Measurements from ENCODE around the gene TMEM143.
"Not testable (repeated sequence)": the region's sequence is repeated elsewhere in the genome, so short reads cannot be mapped to it uniquely, and the experiment has no call there.

TMEM143 gene

DNA sequence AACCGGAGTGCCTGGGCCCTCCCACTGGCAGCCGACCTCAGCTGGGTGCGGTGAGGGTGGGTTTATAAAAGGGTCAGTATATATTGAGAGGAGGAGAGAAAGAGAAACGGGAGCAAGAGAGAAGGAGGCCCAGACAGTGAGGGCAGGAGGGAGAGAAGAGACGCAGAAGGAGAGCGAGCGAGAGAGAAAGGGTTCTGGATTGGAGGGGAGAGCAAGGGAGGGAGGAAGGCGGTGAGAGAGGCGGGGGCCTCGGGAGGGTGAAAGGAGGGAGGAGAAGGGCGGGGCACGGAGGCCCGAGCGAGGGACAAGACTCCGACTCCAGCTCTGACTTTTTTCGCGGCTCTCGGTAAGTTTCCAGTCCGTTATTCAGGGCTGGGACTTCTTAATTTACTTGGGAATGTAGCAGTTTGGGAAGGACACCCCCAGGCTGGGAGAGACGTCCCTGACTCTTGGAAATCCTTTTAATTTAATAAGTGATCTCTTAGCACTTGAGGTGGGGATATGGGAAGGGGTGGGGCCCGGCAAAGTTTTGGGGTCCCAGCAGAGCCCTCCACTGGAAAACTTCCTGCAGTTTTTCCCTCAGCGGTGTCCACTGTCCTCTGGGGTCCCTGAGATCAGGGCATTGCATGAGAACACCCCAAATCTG is 38.4 kb downstream of the TMEM143 start, which contains the start of gene EMP3:
EMP3 (plus strand) TSS at position 288 of the 646 bp plus-strand sequence. CDS start 1,293 bp downstream, outside the sequence.
- DNase-seq: peak in 1 of 2 donors; percentile 25

DNA sequence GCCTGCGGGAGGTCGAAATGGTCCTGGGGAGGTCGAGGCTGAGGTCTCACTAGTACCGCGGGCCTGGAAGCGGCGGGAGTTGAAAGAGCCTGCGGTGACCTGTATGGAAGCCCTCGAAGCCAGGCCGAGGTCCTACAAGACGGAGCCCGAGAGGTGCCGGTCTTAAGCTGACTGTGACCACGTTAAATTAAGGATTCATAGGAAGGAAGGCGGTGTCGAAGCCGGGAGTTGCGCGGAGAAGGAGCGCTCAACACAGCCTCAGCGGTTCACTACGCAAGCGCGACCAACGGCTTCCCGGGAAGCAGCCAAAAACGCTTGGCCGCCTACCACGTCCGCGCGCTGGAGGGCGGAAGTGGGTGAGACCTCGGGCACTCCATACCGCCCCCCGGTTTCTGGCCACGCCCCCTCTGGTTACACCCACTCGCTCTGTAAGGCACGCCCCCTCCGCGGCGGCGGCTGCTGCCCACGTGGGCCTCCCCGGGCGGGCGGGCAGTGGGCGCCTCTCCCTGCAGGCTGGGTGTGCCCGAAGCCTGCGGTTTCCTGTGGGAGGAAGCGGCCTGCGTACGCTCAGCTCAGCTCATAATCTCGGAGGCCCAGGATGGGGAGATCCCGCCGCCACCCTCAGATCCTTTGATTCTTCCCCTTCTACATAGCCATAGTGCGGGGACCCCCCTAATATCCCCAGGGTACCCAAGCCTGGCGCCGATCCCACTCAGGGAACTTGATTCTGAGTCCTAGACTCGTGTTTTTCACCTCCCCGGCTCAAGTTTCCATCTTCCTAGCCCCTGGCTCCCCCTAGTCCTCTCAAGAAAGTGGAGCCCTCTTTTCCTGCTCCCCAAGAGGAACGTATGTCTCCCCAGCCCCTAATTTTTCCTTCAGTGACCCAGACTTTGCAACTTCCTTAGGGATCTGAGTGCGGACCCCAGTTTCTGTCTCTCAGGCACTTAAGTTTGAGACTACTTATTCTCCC is 41.8 kb downstream of the TMEM143 start:
- peak; percentile 93 to 97 for DNase-seq

DNA sequence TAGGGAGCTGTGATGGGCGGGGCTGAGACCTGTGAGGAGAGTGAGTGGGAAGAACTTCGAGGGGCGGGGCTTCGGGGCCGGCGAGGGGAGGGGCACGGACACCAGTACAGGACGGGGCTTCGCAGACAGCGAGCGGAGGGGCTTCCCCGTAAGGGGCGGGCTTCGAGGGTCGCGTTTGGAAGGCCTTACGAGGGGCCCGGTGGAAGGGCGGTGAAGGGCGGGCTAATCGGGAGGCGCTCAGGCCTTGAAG is 42.4 kb downstream of the TMEM143 start:
- peak; percentile 53 to 70 for DNase-seq

DNA sequence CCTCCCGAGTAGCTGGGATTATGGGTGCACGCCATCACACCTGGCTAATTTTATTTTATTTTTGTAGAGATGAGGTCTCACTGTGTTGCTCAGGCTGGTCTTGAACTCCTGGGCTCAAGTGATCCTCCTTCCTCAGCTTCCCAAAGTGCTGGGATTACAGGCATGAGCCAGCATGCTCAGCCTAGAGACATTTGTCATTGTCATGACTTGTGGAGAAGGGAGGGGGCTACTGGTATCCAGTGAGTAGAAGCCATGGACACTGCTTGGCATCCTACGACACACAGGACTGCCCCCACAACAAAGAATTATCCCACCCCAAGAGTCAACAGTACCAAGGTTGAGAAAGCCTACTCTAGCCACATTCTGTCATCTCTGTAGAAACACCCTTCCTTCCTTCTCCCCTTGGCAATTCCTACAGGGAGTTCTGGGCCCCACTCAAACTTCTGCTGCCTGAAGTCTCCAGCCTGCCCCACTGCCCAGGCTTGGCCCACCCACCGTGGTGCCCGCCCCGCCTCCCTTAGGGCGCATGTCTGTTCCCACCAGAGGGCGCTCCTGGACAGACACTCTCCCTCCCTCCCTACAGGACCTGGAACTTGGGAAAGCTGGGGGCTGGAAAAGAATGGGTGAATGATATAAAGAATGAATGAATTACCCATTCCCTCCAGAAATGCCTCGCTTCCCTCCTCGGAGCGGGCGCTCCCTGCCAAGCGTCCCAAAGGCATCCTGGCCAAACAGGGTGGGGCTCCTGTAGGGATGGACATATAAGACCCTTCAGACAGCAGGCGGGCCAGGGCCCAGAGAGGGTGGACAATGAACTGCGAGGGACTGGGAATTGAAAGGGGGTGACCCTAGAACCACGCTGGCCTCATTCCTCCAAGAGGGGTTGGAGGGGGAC is 43.8 kb downstream of the TMEM143 start:
- peak; percentile 22 to 65 for DNase-seq

DNA sequence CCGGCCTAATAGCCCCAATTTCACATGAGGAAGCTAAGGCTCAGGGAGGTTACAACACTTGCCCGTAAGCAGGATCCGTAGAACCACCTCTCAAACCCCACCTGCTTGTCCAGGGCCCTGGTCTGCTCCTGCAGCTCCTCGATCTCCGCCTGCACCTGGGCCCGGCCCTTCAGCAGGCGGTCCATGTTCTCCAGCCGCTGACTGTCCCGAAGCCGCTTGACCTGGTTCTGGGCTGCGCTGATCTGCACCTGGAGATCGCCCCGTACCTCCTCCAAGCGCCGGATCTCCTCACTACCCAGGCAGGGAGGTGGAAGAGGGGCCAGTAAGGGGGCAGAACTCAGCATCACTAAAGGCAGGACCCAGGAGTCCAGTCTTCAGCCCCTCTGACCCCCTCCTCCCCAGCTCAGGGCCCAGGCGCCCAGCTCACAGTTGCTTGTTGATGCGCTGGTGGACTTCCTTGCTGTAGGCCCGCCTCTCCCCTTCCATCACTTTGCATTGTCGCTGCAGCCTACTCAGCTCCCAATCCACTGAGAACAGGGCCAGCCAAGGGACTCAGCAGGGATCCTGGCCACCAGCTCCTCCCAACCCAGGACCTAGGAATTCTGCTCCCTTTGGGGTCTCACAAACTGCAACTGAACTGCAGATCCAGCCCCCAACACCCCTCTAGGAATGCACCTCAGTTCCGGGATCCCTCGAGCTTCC is 45.3 kb downstream of the TMEM143 start:
- DNase-seq: no peak

DNA sequence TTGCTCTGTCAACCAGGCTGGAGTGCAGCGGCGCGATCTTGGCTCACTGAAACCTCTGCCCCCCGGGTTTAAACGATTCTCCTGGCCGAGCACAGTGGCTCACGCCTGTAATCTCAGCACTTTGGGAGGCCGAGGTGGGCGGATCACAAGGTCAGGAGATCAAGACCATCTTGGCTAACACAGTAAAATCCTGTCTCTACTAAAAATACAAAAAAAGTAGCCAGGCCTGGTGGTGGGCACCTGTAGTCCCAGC is 46.1 kb downstream of the TMEM143 start:
- DNase-seq: not testable (repeated sequence)

DNA sequence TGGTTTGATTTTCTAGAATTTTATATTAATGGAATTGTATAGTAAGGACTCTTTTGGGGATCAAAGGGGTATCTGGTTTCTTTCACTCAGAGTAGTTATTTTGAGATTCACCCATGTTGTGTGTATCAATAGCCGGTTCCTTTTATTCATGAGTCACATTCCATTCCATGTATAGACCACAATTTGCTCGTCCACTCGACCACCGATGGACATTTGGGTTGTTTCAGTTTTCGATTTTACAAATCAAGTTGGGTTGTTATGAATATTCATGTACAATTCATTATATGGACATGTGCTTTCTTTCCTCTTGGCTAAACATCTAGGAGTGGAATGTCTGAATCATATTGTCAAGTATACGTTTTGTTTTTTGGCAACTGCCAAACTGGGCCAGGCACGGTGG is 48.0 kb downstream of the TMEM143 start:
- DNase-seq: no peak

DNA sequence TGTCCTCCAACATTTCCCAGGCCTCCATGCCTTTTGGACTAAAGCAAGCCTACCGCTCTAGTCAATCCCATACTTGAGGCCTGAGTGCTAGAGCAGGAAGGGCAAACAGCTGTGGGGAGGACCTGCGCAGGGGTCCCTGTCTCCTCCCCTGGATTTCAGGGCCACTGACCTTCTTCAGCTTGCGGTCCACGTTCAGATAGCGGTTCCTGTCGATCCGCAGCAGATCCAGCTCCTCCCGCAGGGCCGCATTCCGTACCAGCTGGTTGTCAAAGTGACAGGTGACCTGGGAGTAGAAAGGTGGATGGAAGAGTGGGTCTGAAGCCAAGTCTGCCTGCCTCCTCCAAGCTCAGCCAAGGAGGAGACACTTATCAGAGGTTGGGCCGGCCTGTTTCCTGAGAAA is 52.4 kb downstream of the TMEM143 start:
- no peak for DNase-seq

DNA sequence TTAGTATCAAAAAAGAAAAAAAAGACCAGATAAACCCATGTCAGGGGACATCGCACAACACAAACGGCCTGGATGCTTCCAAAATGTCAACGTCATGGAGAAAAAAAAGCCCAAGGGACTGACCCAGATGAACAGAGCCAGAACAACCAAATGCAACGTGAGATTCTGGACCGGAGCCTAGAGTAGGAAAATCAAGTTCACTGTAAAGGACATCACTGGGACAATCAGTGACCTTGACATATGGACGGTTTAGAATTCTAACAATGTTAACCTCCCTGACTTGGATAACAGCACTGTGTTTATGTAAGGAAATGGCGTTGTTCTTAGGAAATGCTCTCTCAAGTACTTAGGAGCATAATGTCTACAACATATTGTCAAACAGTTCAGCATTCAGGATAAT is 53.5 kb downstream of the TMEM143 start:
- DNase-seq: no peak

DNA sequence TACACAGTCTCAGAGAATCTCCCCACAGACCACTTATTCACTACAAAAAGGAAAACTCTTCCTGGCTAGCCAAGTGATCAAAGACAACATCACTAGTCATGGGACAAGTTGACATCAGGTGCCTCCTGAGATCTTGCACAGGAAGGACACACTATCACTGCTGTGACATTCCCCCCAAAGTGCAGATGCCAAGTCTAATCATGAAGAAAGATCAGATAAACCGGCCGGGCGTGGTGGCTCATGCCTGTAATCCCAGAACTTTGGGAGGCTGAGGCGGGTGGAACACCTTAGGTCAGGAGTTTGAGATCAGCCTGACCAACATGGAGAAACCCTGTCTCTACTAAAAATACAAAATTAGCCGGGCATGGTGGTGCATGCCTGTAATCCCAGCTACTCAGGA is 54.0 kb downstream of the TMEM143 start:
- DNase-seq: not testable (repeated sequence)

DNA sequence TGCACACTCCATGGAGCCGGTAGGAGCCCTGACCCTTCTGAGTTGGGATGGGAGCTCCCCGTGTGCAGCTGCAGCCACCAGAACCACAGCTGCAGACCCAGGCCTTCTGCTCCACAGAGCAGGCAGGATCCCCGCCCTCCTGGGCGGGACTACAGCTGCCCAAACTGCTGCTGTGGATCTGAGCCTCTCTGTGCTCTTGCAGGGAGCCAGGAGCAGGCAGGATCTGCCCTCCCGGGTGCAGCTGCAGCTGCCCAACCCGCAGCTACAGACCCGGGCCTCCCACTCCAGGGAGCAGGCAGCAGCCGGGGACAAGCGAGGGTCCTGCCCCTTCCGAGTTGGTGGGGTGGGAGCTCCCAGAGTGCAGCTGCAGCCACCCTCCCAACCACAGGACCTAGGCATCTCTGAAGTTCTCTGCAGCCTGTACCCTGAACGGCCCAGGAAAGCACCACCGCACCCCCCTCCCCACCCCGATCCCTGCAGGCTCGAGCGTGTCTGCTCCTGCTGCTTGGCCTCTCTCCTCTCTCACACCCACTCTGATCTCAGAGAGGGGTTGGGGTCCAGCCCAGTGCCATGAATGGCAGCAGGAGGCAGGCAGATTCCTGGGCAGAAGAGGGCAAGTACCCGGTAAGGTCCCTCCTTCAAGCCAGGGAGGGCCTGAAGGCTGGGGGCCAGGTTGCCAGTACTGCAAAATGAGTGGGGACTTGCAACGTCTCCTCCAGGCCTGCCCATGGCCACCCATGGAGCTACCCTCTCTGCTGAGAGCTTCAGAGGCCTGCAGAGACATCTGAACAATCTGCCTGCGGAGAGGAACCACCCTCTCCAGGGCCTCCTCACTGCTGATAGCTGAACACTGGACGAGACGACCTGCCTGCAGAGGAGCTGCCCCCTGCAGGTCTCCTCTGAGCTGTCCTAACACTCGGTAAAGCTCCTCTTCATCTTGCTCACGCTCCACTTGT is 54.8 kb downstream of the TMEM143 start:
- DNase-seq: peak in 1 of 2 donors; percentile 20

DNA sequence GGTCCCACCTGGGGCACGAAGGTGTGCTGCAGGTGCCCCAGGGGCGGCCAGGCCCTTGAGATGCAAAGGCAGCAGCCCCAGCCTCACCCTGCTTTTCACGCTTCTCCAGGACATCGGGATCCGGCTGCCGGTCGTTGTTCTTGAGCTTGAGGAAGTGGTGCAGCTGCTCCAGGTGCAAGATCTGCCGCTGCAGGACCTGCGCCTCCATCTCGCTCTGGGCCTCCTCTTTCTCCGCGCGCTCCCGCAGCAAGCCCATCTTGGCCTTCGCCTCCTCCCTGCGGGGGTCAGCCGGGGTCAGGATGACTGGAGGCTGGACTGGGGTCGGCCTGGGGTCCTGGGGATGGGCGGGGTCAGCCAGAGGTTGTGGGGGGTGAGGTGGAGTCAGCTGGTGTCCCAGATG is 59.9 kb downstream of the TMEM143 start:
- no peak for DNase-seq

DNA sequence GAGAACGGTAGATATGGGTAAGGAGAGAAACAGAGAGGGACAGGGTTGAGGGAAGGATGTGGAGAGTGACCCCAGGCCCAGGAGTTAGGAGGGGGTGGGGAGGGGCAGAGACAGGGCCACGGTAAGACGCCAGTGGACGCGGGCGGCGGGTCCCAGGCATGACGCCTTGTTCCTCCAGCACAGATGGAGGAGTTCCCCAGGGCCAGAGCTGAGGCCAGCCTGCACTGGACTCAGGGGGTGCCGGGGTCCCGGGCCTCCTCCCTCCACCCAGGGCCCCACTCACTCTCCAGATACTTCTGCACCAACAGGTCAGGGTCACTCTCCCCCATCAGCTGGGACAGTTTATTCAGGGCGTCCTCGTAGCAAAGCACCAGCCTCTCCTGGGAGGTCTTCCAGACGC is 60.4 kb downstream of the TMEM143 start:
- no peak for DNase-seq

DNA sequence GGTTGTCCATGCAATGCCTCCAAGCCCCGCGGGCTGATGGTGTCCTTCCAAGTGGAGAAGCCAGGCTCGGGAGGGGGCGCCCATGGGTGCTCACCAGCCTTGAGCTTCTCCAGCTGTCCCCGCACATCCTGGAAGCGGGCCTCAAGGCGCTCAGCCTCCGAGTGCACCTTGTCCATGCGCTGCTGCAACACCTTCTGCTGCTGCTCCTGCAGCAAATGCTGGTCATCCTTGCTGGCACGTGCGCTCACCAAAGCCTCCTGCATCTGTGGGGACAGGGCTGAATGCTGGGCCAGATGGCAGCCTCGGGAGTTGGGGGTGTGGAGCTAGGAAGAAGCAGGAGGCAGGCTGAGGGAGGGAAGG is 61.2 kb downstream of the TMEM143 start:
- no peak for DNase-seq

DNA sequence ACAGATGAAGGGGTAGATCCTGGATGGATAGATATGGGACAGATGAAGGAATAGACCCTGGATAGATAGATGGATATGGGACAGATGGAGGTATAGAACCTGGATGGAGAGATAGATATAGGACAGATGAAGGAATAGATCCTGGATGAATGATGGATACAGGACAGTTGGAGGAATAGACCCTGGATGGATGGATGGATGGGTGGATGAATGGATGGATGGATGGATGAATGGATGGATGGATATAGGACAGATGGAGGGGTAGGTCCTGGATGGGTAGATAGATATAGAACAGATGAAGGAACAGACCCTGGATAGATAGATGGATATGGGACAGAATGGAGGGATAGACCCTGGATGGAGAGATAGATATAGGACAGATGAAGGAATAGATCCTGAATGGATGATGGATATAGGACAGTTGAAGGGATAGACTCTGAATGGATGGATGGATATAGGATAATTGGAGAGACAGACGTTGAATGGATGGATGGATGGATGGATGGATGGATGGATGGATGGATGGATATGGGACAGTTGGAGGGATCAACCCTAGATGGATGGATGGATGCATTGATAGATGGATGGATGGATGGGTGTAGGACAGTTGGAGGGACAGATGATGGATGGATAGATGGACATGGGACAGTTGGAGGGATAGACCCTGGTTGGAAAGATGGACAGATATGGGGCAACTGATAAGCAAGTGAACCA is 61.7 kb downstream of the TMEM143 start:
- no peak for DNase-seq

DNA sequence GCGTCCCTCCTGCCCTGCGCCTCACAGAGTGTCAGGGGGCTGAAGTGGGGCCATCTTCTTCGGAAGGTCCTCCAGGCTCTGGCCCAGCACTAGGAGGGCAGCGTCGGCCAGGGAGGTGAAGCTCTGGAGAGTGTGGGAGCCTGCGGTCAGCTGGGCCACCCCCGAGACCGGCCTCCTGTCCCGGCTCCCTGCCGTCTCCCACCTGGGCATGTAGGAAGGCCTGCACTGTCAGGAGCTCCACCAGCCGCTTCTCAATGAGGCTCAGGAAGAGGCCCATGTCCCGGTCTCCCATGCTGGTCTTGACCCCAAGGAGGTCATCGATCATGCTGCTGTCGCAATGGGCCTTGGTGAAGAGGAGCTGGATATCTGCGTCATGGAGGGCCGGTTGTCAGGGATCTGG is 65.8 kb downstream of the TMEM143 start:
- no peak for DNase-seq

DNA sequence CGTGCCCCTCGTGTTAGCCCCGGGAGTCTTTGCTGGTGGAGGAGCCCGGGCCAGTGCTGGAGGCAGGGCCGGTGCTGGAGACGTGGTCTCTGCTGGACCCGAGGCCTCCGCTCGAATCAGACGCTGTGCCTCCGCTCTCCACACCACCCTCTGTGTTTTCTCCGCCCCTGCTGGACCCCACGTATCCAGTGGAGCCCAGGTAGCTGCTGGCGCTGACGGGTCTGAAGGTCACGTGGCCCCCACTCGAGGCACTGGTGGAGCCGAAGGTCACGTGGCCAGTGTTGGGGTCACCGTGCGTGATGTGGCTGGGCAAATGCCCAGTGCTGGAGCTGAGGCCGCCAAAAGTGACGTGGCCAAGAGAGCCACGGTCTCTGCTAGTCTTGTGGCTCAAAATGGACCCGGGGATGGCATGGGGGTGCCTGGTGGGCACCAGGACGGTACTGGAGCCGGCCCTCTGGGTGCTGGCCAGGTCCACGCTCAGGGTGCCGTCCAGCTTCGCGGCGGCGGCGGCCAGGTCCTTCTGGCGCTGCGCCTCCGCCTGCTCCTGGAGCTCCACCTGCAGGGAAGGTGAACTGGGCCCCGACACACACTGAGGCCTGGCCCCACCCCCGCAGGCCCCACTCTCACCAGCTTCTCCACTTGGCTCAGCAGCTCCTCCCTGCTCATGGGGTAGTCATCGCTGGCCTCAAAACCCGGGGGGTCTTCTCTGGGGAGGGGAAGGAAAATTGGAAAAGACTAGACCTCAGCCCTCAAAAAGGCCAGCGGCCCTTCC is 66.6 kb downstream of the TMEM143 start:
- no peak for DNase-seq

DNA sequence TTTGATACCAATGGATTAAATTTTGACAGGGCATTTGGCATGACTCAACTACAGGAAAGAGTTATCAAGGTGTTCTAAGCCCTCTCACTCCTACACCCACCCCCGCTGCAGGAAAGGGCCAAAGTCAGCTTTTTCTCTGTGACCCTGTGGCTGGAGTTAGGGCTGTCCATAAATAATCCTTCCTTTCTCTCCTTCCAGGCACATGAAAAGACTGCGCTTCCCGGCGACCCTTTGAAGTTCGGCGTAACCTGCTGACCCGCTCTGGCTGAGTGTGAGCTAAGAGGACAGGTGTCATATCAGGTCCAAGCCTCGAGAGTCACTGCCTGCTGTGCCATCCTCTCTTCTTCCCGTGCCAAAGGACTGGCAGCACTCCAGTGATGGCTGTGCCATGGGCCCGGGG is 68.3 kb downstream of the TMEM143 start:
- DNase-seq: no peak

DNA sequence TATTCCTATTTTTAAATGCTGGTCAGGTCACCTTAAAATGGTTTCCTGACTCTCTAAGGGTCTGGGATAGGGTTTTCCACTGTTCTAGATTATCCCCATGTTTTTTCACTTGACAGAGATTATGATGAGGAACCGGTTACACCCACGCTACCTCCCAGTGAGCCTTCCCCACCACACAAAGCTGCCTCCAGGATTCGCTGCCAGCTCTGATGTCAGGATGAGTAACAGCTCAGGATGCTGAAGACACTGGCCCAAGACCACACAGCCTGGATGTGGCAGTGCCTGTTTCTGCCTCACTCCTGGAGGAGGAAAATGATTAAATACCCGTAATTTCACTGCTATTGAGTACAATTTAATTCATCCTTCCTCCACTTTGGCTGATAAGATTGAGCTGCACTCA is 70.9 kb downstream of the TMEM143 start:
- DNase-seq: no peak

DNA sequence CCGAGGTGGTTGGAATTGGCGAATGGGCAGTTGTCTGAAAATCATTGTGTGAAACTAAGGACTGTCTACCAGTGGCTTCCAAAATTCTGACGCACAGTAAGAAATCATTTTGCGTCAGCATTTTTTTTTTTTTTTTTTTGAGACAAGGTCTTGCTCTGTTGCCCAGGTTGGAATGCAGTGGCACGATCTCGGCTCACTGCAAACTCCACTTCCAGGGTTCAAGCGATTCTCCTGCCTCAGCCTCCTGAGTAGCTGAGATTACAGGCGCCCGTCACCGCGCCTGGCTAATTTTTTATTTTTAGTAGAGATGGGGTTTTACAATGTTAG is 72.3 kb downstream of the TMEM143 start:
- not testable (repeated sequence) for DNase-seq
